GM21717 (cell line): ENCODE data around the gene AGAP3.

Experiments
- ATAC-seq: cut with Tn5 transposase; IDR thresholded peaks from one replicate; pipeline ENCODE4 v1.9.1; 2021; ENCODE audit warnings: mild to moderate bottlenecking, moderate library complexity; ENCODE audit not compliant: unreplicated experiment

AGAP3 gene

DNA sequence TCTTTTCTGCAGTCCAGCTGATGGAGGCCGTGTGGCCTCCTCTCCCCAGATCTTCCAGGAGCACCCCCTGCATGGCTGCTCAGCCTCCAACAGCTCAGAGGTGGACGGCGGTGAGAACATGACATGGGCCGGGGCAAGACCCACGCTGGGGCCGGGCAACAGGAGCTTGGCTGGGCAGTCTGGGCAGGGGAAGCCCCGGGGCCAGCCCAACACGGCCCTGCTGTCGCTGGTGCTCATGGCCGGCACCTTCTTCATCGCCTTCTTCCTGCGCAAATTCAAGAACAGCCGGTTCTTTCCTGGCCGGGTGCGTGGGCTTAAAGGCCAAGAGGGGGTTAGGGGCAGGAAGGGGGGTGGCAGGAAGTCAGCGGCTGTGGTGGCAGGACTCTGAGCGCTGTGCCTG, 12.3 kb upstream of the AGAP3 start:
- ATAC-seq = no peak

DNA sequence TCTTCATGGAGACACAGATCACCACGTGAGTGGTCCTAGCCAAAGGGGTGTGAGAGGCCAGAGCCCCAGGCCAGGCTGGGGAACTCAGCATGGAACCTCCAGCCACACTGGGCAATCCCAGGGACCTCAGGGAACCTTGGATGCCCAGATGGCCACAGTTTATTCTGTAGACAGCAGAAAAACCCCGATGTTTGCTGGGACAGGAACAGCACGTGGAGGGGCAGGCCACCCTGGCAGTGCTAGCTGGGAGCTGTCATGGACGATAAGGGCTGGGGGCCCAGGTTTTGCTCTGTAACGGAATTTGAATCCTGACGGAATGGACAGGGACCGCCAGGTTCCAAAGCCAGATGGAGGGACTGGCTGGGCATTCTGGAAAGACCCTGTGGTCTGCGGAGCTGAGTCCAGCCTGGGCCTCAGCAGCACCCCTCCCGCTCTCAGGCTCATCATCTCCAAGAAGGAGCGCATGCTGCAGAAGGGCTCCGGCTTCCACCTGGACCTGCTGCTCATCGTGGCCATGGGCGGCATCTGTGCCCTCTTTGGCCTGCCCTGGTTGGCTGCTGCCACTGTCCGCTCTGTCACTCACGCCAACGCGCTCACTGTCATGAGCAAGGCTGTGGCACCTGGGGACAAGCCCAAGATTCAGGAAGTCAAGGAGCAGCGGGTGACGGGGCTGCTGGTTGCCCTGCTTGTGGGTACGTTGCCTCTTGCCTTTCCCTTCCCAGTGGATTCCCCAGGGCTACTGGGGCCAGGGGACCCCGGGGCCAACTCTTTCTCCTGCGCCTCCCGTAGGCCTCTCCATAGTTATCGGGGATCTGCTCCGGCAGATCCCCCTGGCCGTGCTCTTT, 11.2 kb upstream of the AGAP3 start:
- no peak for ATAC-seq

DNA sequence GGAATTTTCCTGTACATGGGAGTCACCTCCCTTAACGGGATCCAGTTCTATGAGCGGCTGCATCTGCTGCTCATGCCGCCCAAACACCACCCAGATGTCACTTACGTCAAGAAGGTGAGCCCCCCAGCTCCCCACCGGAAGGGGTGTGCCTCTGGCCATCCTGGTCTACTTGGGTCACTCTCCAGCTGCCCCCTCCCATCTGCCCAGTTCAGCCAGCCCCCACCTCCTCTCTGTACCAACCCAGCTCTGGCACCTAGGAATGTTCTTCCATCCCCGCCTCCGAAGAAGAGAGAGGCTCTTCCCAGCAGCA, 10.7 kb upstream of the AGAP3 start:
- no peak for ATAC-seq

DNA sequence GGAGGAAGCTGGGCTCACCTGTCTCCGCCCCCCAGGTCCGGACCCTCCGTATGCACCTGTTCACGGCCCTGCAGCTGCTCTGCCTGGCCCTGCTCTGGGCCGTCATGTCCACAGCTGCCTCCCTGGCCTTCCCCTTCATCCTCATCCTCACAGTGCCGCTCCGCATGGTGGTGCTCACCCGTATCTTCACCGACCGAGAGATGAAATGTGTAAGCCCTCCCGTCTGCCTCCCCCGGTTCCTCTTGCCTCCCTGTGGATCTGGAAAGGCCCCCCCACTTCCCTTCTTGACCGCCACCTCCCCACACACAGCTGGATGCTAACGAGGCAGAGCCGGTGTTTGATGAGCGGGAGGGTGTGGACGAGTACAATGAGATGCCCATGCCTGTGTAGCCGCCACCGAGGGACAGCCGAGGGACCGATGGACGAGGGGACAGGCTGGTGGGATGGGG, 10.3 kb upstream of the AGAP3 start:
- no peak for ATAC-seq

DNA sequence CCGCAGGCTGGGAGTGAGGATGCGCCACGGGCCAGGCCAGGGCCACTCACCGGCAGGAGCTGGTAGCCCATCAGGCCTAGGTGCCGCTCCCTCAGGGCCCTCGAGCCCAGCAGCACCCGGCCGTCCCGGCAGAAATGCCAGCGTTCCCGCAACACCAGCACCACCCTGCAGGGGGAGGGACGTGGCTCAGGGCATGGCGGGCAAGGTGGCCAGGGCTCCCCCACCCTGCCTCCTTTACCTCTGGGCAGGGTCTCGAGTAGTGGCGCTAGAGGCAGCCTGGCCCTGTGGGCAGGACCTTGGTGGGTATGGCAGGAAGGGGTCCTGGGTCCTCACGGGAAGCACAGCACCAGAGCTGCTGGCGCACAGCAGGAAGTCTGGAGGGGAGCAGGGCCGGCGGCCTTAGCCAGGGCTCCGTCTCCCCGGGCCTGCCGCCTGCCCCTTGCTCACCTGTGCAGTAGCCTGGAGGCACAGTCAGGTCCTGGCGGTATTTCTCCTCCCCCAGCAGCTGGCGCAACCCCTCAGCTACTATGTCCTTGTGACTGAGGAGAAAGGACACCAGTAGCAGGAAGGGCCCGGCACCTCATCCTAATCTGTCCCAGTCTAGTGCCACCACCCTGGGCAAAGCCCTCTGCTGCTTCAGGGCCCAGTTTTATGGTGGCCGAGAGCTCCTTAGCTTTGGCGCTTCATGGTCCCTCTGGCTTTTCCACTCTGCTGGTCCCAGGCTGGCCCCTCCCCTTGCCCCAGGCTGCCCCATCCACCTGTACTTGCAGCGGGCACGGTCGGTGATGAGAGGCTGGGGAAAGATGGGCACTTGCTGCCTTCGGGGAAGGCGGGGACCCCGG, 9.2 kb upstream of the AGAP3 start:
- no peak for ATAC-seq

DNA sequence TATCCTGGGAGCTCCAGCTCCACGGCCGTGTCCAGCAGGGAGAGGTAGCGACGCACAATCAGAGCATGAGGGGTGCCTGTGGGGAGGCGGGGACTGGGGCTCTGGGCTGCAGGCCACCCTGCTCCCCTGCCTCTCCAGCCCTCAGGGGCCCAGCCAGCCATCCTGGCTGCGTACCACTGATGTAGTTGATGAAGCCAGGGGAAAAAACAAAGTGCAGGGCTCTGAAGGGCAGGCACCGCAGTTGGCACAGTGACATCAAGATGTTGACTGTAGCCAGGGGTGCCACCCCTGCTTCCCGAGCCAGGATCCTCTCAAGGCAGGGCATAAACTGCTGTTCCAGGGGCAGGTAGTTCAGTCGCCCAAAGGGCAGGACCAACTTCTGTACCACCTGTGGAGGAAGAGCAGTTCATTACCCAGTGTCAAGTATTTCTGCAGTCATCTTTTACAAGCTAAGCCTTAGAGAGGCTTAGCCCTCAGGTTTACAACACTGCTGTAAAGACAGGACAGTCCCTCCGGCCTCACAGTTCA, 8.5 kb upstream of the AGAP3 start:
- no peak for ATAC-seq

DNA sequence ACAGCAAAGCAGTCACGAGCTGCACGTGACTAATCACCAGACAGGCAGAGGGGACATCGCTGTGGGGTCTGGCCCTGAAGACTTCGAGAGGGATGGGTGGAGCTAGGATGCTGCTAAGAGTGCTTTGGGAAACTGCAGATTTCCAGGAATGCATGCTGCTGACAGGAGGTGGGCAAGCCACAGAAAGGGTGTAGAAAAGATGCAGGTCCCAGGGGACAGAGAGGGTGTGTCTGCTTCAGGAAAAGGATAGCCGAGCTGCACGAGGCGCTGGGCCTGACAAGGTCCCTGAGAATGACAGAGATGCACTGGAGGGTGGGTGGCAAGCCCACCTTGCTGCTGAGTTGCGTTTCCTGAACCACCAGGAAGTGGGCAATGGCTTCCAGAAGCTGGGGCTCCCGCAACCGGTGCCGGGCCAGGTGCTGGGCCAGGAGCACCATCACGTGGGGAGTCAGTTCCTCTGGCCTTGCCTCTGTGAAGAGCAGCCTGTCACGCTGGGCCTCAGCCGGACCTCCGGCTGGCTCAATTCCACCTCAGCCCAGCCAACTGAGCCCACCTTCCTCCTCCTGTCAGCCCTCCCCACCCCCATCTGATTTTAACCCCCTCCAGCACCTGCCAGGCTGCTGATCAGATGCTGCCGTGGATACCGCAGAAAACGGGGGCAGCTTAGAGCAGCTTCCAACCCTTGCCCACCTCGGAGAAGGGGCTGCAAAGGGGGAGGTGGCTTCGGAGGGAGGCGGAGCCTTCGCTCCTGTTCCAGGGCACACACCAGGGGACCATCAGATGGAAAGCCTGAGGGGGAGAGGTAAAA, 7.8 kb upstream of the AGAP3 start:
- no peak for ATAC-seq

DNA sequence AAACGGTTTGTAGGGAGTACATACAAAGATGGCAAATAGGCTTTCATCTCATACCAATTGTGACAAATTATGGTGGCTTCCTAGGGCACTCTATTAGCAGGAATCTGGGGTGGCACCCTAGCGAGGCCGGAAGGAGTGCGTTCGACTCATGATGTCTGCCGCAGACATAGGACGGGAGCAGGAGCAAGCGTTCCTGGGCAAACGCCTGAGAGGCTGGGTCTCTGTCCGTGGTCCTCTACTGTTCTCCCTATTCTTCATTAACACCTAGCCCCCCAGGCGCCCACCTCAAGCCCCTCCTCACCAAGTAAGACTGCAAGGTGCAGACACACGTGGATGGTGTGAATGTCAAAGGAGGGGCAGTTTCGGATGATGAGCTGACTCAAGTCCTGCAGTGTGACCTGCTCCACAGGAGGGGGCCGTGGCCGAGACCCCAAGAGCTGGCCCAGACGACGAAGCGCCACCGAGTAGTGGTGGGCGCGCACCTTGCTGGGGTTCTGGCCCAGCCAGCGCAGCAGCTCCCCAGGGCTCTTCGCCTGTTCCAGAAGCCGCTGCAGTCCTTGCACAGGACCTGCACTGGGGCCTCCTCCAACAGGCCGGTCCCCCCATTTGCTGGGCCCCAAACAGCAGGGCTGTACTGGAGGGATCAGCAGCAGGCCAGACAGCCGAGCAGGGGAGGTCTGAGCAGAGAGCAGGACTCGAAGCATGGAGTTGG, 6.9 kb upstream of the AGAP3 start:
- ATAC-seq = no peak

DNA sequence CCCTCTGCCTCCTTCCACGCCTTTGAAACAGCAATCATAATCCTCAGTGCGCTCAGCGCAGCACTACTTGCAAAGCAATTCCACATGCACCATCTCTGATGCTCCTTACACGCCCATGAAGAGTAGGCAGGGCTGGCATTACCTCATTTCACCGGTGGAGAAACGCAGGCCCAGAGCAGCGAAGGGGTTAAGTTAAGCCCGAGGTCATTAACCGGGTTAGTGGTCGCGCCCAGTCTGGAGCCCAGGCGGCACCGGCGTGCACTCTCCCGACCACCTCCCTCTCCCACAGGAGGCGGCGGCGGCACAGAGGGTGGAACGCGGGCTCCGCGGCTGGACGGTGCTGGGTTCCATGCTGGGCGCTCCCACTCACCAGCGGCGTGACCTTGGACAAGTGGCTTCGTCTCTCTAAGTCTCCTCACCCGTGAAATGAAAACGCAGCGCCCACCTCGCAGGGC, 6.2 kb upstream of the AGAP3 start:
- no peak for ATAC-seq

DNA sequence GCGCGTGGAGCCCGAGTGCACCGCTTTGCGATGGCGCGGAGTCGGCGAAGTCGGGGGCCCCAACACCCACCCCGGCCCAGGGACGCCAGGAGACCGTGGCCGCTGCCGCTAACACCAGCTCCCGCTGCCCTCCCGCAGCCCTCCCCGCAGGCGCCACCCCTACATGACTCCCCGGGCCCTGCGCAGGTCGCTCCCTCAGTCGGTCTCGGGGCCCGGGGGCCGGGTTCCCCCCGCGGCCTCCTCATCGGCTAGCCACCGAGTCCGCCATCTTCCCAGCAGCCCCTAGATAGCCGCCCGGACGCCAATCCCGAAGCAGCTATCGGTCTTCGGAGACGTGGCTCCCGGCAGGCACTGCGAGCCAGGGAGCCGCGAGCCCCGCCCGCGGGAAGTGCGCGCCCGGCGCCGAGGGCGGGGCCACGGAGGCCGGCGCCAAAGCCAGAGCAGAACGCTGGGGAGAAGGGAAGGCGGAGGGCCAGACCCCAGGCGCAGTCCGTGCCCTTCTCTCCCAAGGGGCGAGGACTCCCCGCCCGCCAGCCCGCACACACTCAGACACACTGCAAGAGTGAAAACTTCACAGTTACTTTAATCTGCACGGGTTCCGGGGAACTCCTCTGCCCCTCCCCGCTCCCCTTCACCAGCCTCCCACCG, 5.6 kb upstream of the AGAP3 start, which contains the start of gene FASTK:
Gene FASTK, minus strand, starts transcription at position 288 of the 648 bp plus-strand sequence. Its CDS starts 43 bp downstream, at position 245.
- ATAC-seq = peak; percentile 73

DNA sequence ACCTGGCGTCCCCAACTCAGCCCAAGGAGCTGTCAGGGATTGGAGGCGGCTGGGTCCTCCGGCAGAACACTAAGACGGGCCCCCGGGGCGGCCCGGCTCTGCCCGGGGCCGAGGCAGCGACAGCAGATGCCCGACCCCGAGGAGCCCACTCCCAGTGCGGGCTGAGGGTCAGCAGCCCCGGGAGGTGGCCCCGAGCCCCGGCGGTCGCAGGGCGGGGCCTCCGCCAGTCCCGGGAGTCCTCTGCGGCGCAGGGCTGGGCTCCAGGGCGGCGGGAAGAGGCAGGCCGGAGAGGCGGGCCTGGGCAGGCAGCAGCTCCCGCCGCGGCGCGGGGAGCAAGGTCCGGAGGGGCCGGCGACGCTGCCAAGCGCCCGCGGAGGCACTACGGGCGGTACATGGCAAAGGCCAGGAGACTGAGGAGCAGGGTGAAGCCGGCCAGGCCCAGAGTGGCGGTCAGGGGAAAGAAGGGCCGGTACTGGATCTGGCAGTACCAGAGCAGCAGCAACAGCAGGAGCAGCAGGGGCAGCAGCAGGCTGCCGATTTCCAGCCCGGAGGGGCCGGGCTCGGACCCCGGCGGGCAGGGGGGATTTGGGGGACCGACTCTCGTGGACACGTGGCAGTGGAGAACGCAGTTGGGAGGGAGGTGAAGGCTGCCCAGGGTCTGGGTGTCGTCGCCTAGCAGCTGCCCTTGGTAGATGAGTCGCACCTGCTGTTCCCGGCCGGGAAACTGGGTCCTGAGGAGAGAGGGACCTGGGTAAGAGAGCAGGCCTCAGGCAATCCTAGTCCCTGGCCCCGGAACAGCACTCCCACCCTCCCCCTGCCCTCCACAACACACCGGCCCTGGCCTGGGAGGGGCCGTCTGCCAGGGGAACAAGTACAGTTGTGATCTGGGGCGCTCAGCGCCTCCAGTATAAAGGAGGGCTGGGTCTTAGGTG, 4.8 kb upstream of the AGAP3 start:
- no peak for ATAC-seq

DNA sequence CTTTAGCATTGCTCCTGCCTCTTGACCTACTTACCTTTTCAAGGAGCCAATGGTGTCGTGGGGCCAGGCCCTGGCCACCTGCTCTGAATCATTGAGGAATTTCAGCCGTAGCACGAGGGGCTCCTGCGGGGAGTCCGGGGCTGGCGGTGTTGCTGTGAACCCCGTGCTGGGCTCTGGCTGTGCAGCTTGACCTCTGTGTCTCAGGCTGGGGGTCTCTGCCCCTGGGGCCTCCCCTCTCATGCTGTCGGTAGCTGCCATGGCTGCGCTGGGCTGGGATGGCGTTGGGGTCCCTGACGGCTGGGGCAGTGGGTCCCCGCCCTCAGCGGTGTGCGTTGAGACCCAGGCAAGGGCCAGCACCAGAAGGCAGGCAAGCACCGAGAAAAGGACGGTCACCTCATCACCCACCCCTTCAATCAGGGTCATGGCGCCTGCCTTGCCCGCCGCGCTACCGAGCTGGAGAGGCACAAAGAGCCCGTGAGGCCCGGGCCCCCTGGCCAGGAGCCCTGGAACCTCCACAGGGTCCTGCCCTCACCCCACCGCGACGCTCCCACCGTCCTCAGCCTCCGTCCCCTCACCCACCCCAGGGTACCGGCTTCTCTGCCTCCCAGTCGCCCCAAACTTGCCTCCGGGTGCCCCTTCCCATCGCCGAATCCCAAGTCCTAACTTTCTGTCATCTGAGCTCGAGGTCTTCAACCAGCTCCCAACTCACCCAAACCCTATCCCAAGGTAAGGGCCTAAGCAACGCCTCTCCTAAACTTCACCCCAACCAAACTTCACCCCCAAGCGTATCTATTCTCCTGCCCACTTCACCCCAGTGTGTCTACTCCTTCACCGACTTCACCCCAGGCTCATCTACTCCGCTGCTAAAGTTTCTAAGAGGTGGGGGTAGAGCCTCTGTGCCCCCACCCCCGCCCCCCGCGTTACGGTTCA, 3.9 kb upstream of the AGAP3 start:
- no peak for ATAC-seq

DNA sequence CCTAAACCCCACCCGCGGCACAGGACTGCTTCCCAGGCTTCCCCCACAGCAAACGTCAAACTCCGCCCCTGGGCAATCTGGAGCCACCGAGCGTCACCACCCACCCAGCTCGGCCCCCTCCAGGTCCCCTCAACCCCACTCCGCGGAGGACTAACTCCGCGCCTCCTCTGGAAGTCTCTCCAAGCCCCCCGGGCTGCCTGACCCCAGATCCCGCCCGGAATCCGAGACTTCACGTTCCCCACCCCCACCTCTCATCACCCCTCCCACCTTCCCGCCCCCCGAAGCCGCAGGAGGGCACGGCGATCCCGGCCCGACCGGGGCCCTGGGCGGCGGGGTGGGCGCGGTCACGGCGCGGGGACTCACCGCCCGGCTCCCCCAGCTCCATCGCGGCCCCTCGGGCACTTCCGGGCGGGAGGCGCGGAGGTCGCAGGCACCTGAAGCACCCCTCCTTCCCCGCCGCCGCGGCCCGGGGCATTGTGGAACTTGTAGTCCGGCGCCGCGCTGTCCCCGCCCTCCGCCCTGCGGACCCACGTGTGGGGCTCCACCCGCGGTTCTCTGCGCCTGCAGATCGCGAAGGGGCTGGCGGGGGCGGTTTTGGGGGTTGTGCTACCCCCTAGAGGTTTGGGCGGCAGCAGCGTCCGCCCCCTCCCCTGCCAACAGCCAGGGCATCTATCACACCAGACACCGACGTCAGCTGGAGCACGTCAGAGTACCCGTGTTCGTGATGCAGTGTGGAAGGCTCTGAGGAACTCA, 3.0 kb upstream of the AGAP3 start, which contains the start of gene TMUB1:
Gene TMUB1, minus strand, starts transcription at position 423 of the 753 bp plus-strand sequence. CDS start 930 bp downstream, outside the sequence.
- peak; percentile 61 for ATAC-seq

DNA sequence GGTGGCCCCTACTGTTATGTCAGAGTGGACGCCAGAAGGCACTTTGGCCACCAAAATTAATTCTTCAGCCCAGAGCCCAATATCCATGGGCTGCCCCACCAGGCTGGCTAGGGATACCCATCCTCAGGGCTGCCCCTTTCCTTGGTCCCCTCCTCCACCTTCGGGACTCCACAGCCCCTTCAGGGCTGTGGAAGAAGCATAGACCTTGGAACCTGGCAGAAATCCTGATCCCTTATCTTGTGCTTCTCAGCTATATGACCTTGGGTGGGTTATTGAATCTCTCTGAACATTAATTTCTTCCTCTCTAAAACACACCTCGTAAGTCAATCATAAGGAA, 2.5 kb upstream of the AGAP3 start:
- ATAC-seq = no peak

DNA sequence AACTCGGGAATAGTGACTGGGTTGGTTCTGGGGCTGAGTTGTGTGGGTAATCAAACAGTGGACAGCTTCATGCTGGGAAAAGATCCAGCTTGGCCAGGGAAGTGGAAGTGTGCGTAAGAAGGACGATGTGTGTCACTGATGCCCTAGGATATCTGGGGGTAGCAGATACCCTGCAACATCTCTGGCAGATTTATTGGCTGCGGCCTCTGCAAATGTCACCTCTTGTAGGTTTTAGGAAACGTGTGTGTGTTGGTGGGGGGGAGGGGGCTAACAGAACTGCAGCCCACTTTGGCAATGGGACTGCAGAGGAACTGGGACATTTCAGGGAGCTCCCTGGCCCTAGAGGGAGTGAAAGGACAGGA, 965 bp upstream of the AGAP3 start:
- no peak for ATAC-seq

DNA sequence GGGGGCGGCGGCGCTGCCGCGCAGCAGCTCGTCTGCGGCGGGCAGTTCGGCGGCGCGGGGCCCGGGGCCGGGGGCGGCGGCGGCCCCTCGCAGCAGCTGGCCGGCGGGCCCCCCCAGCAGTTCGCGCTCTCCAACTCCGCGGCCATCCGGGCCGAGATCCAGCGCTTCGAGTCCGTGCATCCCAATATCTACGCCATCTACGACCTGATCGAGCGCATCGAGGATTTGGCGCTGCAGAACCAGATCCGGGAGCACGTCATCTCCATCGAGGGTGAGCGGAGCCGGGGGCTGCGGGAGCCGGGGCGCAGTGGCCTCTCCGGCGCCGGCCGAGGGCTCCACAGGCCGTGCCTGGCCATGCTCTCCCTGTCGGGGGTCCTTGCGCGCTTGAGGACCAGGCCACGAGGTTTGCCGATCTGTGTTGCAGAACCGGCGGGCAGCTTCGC, 548 bp downstream of the AGAP3 start:
- ATAC-seq = no peak
